RWPE1 (cell line): ENCODE data around the gene GDAP1L1.

ENCODE experiments used
- CTCF ChIA-PET: fragments of 350-600 bp; sonication (Branson Sonifier 250); formaldehyde crosslinking; extraction: SDS; loops from one replicate; lab custom pipeline; 2021; lab: Yijun Ruan, JAX
- POLR2A ChIA-PET: fragments of 400-600 bp; formaldehyde crosslinking; extraction: SDS; loops from one replicate; lab custom pipeline; 2020; ENCODE audit warnings: antibody characterized with exemption; ENCODE audit not compliant: low non-redundant PET; lab: Yijun Ruan, JAX
- DNase-seq: peaks from one replicate; pipeline ENCODE4 v3.0.0; 2012; ENCODE audit warnings: low spot score
- H3K27ac ChIP-seq: fragments of 450-650 bp; 2 replicates; pipeline ENCODE4 v1.5.1; 2017
- TF ChIP-seq, protein P1 (sequence below): fragments of 450-650 bp; conservative IDR thresholded peaks from 2 replicates; pipeline ENCODE4 v1.5.1; 2017; ENCODE audit warnings: low read depth, mild to moderate bottlenecking

Gene GDAP1L1

DNA sequence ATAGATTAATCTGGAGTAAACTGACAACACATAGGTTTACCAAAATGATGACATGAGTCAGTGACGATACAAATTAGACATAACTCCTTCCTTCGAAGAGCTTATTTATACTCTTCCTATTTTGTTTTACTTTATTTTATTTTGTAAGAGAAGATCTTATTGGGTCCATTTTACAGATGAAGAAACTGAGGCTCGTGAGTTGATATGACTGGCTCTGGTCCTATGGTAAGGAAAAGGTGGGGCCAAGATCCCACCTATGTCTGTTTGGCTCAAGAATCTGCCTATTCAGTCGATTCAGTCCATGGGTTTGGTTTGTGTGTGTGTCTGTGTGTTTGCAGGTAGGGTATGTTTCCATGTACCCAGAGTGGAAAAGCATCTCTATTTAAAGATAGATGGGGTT, 81.3 kb downstream of the GDAP1L1 start:
- TF ChIP-seq, protein P1, sequence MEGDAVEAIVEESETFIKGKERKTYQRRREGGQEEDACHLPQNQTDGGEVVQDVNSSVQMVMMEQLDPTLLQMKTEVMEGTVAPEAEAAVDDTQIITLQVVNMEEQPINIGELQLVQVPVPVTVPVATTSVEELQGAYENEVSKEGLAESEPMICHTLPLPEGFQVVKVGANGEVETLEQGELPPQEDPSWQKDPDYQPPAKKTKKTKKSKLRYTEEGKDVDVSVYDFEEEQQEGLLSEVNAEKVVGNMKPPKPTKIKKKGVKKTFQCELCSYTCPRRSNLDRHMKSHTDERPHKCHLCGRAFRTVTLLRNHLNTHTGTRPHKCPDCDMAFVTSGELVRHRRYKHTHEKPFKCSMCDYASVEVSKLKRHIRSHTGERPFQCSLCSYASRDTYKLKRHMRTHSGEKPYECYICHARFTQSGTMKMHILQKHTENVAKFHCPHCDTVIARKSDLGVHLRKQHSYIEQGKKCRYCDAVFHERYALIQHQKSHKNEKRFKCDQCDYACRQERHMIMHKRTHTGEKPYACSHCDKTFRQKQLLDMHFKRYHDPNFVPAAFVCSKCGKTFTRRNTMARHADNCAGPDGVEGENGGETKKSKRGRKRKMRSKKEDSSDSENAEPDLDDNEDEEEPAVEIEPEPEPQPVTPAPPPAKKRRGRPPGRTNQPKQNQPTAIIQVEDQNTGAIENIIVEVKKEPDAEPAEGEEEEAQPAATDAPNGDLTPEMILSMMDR: no peak
- CTCF ChIA-PET: interaction anchor here (0.6 to 3.8 kb wide), 4 partner anchors 17 to 404 kb away, joined by 3 to 17 read pairs (median 7); partner anchors contain the start of gene FITM2

More for the DNA sequence above, 81.3 kb downstream of the GDAP1L1 start:
- H3K27ac ChIP-seq: no peak overlapping the region
- DNase-seq: no peak
- POLR2A ChIA-PET: no interaction called here
